Activated CD8-positive, alpha-beta memory T cell treated with anti-CD3 and anti-CD28 coated beads, Interleukin-2, amount 50 U/mL, for 24 hours (primary cell): ENCODE results near the gene GOLT1B.

Source experiments
- DNase-seq: peaks from one replicate; pipeline ENCODE4 v3.0.0-alpha.2; 2020; ENCODE audit errors: extremely low read depth

GOLT1B gene

DNA sequence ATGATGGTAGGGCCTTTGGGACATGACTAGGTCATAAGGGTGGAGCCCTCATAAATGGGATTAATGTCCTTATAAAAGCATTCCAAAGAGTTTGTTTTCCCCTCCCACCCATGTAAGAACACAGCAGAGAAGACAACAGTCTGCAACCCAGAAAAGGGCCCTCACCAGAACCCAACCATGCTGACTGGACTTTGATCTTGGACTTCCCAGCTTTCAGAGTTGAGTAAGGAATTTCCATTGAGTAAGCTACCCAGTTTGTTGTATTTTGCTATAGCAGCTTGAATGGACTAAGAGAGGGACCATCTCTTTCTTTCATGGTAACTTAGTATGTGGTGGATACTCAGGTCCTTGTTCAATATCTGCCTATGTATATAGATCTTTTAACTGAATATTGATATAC lies 21.6 kb downstream of the GOLT1B start:
- DNase-seq = no peak

DNA sequence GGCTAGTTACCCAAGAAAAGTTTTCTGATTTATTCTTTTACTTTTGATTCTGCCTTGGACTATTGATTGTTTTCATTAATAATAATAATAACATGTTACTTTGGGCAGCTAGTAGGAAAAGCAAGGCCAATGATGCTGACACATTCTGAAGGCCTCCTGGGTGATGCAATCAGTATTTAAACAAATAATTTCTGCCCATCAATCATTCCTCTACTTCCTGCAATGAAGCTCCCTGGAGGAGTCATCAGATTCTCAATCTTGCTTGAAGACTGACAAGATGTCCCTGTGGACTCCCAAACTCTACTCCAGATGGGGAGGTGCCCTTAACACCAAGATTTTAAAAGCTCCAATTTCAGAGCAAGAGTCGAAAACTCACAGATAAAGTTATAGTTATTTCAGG lies 24.5 kb downstream of the GOLT1B start, which contains the start of gene SPX:
Gene SPX, plus strand, starts transcription at position 244 of the 400 bp plus-strand sequence. CDS start 177 bp downstream, outside the sequence.
- DNase-seq = no peak

DNA sequence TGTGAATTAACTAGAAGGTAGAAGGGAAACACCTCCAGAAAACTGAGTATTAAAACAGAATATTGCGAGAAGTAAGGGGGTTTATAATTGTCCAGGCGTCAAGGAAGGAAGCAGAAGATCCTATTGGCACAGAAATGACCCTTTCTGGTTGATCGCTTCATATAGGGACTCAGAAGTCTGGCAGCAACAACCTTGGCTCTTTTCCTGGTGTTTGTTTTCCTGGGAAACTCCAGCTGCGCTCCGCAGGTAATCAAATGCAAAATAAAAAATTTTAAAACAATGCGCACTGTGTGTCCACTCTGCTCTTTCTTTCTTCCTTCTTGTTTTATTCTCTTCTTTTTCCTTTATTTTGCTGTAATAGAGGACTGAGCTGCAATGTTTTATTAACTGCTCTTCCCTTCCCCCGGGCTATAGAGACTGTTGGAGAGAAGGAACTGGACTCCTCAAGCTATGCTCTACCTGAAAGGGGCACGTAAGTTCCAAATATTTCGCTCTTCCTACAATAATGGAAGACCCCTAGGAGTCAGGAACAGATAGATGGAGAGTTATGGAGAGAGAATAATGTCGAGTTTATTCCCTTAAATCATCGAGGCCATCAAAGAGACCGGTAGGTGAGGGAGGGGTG lies 25.2 kb downstream of the GOLT1B start:
- no peak for DNase-seq

- DNase-seq = no peak
These were observed 26.0 kb downstream of the GOLT1B start for GRCh38 chr12:21527451-21528180.

DNA sequence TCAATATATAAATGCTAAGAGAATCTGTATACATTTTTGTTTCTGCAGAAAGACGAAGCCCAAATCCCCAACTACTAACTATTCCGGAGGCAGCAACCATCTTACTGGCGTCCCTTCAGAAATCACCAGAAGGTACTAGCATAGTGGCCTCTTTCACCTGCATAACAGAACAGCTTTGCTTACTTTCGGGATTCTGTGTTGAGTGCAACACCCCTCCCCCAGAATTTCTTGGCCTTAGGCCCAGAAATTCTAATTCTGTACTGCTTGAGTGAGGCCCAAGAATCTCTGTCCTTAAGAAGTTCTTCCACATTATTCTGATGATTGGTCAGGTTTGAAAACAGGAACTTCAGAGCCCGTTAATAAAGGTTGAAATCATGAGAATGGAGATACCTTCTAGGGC lies 27.4 kb downstream of the GOLT1B start:
- no peak for DNase-seq

DNA sequence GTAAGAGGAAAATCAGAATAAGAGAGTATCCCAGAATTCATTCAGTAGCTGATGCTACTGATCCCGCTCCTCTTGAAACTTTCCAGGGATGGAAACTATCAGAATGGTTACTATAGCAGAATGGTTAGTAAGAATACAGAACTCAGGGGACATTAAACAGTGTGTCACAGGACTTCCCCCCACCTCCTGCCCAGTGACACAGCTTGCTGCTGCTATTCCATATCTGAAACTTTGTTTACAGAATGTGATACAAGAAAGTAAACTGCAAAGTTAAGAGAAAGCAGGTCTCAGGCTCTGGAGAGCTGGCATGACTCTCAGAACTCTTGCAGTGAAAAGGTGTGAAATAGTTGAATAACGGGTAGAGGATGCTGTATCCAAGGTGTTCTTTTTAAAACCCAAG lies 27.9 kb downstream of the GOLT1B start:
- DNase-seq = no peak

- no peak for DNase-seq
These were observed 36.6 kb downstream of the GOLT1B start for GRCh38 chr12:21538061-21538653.

DNA sequence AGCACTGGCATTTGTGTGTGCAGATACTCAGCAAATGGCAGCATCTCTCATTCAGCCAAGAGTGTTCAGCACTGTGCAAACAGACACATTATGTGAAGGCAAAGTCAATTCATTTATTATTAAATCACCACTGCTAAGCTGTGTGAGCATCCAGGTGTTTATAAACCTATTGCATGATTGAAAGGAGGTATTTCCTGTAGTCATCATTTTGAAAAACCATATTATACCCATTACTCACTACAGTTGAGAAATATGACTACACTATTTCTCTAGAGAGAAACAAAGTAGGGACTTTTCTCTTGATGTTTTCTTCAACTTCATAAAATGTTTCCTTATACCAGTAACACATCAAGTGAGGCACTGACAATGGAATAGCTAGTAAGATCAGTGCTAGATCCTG lies 38.2 kb downstream of the GOLT1B start:
- no peak for DNase-seq

- no peak for DNase-seq
These were observed 40.2 kb downstream of the GOLT1B start for GRCh38 chr12:21541773-21542172.

DNA sequence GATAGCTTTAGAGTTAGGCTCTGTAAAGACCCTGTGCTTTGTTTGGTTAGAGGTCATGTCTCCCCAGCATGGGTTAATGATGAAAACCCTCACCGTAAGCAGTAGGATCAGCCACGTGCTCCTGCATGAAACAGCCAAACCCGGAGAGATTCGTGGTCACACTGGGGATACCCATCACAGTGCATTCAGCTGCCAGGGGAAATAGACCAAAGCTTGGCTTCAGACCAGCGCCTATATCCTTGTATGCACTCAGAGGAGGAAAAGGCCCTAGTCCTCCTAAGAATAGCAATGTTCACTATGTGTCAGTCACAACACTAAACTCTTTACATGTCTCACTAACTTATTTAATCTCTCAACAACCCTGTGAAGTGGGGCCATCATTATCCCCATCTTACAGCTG lies 40.8 kb downstream of the GOLT1B start:
- no peak for DNase-seq

DNA sequence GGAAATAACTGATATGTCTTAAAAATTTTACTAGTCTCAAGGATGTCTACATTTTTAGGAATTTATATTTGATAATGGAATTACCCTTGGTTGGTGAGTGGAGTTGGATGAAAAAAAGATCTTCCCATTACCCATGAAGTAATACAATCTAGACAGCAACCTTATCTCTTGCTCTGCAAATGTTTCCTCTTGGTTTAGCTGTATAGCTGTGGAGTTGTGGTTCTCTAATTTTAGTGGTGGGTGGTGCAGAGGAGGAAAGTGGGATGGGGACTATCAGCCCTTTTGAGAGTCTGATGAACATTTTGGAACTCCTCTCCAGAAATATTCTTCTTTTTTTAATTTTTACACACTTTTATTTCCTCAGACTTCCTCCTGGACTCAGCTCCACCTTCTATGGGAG lies 41.6 kb downstream of the GOLT1B start:
- DNase-seq = no peak

GRCh38 chr12:21545557-21545956 lies 44.0 kb downstream of the GOLT1B start:
- no peak for DNase-seq

GRCh38 chr12:21546716-21547115 lies 45.1 kb downstream of the GOLT1B start:
- DNase-seq = no peak

GRCh38 chr12:21547437-21547836 lies 45.8 kb downstream of the GOLT1B start:
- no peak for DNase-seq

DNA sequence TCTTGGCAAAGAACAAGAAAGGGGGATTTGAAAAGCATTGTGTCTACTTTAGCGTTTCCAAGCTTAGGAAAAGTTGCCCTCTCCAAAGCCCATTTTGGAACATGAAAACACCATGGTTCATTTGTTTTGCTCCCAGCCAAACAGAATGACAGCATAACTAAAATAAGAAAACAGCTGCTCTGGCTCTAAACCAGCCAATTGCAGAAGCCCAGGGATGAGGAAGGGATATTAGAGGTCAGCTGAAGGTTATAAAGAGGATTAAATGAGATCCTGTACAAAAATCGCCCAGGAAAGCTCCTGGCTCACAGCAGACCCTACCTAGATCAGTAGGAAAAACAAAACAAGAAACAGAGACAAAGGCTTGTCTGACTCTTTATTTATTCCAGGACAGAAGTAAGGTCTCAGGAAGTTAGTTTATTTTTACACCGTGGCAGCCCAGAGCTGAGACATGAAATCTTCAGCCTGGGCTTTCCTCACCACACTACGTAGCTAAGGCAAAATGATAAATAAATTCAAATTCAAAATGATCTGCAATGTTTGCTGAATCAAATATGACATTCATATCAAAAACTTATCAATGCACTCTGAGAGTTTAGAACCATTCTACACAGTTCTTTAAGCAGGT lies 50.4 kb downstream of the GOLT1B start:
- no peak for DNase-seq

DNA sequence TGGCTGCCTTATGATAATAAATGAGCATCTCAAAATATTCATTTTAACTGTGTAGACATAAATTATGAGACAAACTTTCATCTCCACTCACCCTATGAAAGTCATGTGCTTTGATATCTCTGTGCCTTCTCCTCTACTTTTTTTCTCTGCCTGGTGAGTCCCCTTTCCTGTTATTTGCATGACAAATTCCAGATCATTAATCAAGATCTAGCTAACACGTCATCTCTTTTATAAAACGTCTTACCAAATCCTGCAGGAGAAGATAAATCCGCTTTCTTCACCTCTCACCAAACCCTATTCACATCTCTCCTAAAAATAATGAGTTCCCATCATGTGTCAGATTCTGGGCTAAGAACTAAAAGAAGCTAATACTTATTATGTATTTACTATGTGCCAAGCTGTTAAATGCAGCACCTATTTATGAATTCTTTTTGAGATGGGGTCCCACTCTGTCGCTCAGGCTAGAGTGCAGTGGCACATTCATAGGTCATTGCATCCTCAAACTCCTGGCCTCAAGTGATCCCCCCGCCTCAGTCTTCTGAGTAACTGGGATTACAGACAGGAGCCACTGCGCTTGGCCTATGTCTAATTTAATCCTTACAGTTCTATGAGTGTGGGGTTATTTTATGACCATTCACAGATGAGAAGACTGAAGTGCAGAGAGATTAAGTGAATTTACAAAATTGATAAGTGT lies 51.2 kb downstream of the GOLT1B start:
- DNase-seq = no peak

- no peak for DNase-seq
These were observed 51.7 kb downstream of the GOLT1B start for GRCh38 chr12:21553329-21553675.

- DNase-seq = no peak
These were observed 56.6 kb downstream of the GOLT1B start for GRCh38 chr12:21558100-21558679.

DNA sequence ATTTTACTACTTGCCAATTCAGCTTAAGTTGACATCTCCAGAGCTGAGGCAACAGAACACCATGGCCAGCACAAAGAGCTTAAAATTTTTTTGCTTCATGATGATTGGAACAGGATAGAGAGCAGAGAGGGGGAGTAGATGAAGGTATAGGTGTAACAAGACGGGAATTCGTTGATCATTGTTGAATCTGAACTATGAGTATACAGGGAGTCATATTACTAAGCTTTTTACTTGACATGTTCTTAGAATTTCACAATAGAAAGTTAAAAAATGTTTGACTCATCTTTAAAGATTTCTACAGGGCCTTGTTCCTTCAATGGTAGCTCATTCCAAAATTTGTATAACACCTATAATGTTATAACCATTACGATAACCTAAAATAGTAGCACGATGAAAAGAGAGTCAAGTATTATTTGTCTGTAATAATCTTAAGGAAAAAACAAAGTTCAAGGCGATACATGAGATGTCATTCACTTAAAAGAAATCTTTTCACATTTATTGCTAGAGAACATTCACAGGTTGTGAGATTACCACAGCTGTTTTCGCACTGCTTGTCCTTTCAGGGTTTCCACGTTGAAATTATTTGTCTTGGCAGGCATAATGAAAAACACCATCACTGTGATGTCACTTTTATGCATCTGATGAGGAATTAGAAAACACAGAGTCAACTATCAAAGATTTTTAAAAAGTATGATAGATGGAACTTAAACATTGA lies 58.4 kb downstream of the GOLT1B start:
- DNase-seq = no peak

- DNase-seq = no peak
These were observed 59.6 kb downstream of the GOLT1B start for GRCh38 chr12:21561158-21561557.

- DNase-seq = no peak
These were observed 61.3 kb downstream of the GOLT1B start for GRCh38 chr12:21562859-21563258.
